ENCODE results near the gene HIGD1C. TPM values are rescaled to one million over a fixed set of nuclear protein-coding genes. Genes with fewer than 3 reads are reported as not detected.

The HIGD1C gene
- total and polyA plus RNA-seq, 2 of the 8 experiments (the other 6 are each of a cell fraction or from before 2014, with no cell fraction given): not detected

DNA sequence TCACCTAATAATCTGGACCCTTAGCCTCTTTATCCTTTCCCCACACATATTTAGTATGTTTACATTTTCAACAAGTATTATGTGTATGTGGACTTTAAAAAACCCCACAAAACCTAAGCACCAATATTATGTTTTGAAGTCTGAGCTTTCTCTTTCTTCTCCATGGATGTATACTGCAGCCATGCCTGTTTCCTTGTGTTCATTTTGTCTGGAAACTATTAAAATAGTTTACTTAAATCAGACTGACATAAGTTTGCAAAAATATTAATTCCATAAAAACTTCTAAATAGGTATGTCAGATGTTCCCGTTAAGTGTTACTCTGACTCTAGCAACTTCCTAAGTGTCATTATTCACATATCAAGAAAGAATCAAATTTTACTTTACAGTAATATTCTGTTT is 2.9 kb downstream of the HIGD1C start:
- Histone ChIP-seq H2BK20ac (ENCODE audit: low read length) (no peak overlapping the region), H4K5ac (ENCODE audit: insufficient read length, low read depth, low read length) (no peak overlapping the region), H3K79me2 (ENCODE audit: control insufficient read depth in 1 of 2, insufficient read depth in 2 of 2, low read length in 2 of 2) (no peaks in the 10 kb centered on the region), H3K18ac (ENCODE audit: extremely low read depth, low read length) (no peak overlapping the region), H3K79me1 (ENCODE audit: low read depth, low read length) (no peaks in the 10 kb centered on the region), H3K4me1 (replicated peaks in 1 of 4; ENCODE audit: control insufficient read depth in 3 of 4, insufficient read depth in 4 of 4, low read length in 3 of 4) (peaks cover 0 to 3% (median 0%) of the 10 kb centered on the region in 4 experiments; a peak in 1 of 7 replicates), H3K4me2 (ENCODE audit: insufficient read depth in 1 of 2, low read depth in 2 of 2, low read length in 2 of 2) (no peak overlapping the region), H3K4me3 (ENCODE audit: extremely low read depth in 1 of 4, insufficient read depth in 2 of 4, low read depth in 3 of 4, low read length in 4 of 4) (no peak overlapping the region), H3K14ac (ENCODE audit: insufficient read length) (no peak overlapping the region), H2AFZ (ENCODE audit: low read length) (no peak overlapping the region), H3K36me3 (ENCODE audit: control insufficient read depth in 2 of 4, insufficient read depth in 4 of 4, low read length in 3 of 4) (no peaks in the 10 kb centered on the region), H3K27me3 (replicated peaks in 1 of 4; ENCODE audit: control insufficient read depth in 3 of 4, extremely low read depth in 1 of 4, insufficient read depth in 3 of 4, low read length in 3 of 4) (no peaks in the 10 kb centered on the region), H2BK12ac (ENCODE audit: low read depth, low read length) (no peak overlapping the region), H3K27ac (ENCODE audit: low read depth, low read length) (no peak overlapping the region), H2BK5ac (ENCODE audit: low read depth, low read length) (no peak overlapping the region), H3K4ac (replicated peaks; ENCODE audit: insufficient read length, low read depth, low read length) (no peak overlapping the region), H2BK15ac (ENCODE audit: low read length) (no peak overlapping the region), H3K56ac (replicated peaks; ENCODE audit: insufficient read length, low read depth, low read length) (no peak overlapping the region), H3K23ac (ENCODE audit: insufficient read length) (no peak overlapping the region), H4K91ac (replicated peaks; ENCODE audit: insufficient read length, low read length) (no peak overlapping the region), H3K23me2 (ENCODE audit: low read depth, low read length) (no peaks in the 10 kb centered on the region), H4K8ac (ENCODE audit: extremely low read depth, insufficient read depth, low read length) (no peak overlapping the region), H3K9me3 (ENCODE audit: insufficient read depth in 2 of 2, low read depth in 1 of 2, low read length in 1 of 2) (no peaks in the 10 kb centered on the region), H3K9ac (replicated peaks in 1 of 4; ENCODE audit: extremely low read depth in 1 of 4, low read depth in 3 of 4, low read length in 3 of 4) (no peak overlapping the region), H2AK5ac (ENCODE audit: low read depth, low read length) (no peak overlapping the region), H4K20me1 (replicated peaks in 1 of 2; ENCODE audit: control insufficient read depth in 1 of 2, insufficient read depth in 2 of 2, low read length in 2 of 2) (no peaks in the 10 kb centered on the region), H2BK120ac (replicated peaks; ENCODE audit: low read depth, low read length) (no peak overlapping the region)
- FAIRE-seq (no peak), DNase-seq (ENCODE audit: low read depth in 1 of 2, low spot score in 2 of 2) (no peak)
- ChIA-PET POLR2A (ENCODE audit: partially characterized antibody) (no interaction called here), CTCF (ENCODE audit: partially characterized antibody) (interaction anchor here (1.0 kb wide), 1 partner anchor 129 kb away, joined by 4 read pairs; no protein-coding TSS in a partner anchor)
- 85% methylated on average over 1 of the region's 1 CpG; no CpG with 5 or more reads in 1 of the 2 experiments for WGBS, 2 experiments (ENCODE audit: extremely low coverage in 1 of 2, insufficient coverage in 1 of 2, insufficient read length in 1 of 2, insufficient replicate concordance in 2 of 2, low coverage in 1 of 2, low lambda C conversion rate in 2 of 2, missing lambda C conversion rate in 1 of 2)
- TF ChIP-seq RFX5 (IDR thresholded peaks at IDR 0.05; ENCODE audit: borderline replicate concordance, low read depth, low read length) (no peak), JUN (IDR thresholded peaks at IDR 0.05; ENCODE audit: low read depth, low read length) (no peak), SIRT6 (IDR thresholded peaks at IDR 0.05; ENCODE audit: low read length) (no peak), SIN3A (conservative IDR thresholded peaks at IDR 0.05 in 1 of 2, IDR thresholded peaks at IDR 0.05 in 1 of 2; ENCODE audit: low read depth in 1 of 2, low read length in 2 of 2) (no peak), ASH2L (IDR thresholded peaks at IDR 0.05; ENCODE audit: low read length) (no peak), CEBPB (IDR thresholded peaks at IDR 0.05; ENCODE audit: low read depth, low read length) (no peak), PHF8 (conservative IDR thresholded peaks at IDR 0.05; ENCODE audit: low read depth, low read length) (no peak)
- TF ChIP-seq, protein P1, sequence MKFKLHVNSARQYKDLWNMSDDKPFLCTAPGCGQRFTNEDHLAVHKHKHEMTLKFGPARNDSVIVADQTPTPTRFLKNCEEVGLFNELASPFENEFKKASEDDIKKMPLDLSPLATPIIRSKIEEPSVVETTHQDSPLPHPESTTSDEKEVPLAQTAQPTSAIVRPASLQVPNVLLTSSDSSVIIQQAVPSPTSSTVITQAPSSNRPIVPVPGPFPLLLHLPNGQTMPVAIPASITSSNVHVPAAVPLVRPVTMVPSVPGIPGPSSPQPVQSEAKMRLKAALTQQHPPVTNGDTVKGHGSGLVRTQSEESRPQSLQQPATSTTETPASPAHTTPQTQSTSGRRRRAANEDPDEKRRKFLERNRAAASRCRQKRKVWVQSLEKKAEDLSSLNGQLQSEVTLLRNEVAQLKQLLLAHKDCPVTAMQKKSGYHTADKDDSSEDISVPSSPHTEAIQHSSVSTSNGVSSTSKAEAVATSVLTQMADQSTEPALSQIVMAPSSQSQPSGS (IDR thresholded peaks at IDR 0.05; ENCODE audit: low read length): no peak

Data from H1 (cell line).